ENCODE data around the gene PRR9. TPM values are rescaled to one million over a fixed set of nuclear protein-coding genes. Genes with fewer than 3 reads are reported as not detected.

The PRR9 gene
- total RNA-seq, 1 donor from 2014 or later = not detected

- no peak for DNase-seq (ENCODE audit: low read depth)
- H3K4me3 ChIP-seq (ENCODE audit: low read depth, low read length) = no peak overlapping the region
- no peak for TF ChIP-seq CTCF (conservative IDR thresholded peaks at IDR 0.05; ENCODE audit: low read depth, low read length)
Measured at GRCh38 chr1:153262070-153262366, 44.6 kb downstream of the PRR9 start.

- H3K4me3 ChIP-seq (ENCODE audit: low read depth, low read length) = no peak overlapping the region
- TF ChIP-seq CTCF (conservative IDR thresholded peaks at IDR 0.05; ENCODE audit: low read depth, low read length) = no peak
- no peak for DNase-seq (ENCODE audit: low read depth)
Measured at GRCh38 chr1:153262462-153263157, 45.2 kb downstream of the PRR9 start.

GRCh38 chr1:153265457-153265856 lies 48.1 kb downstream of the PRR9 start:
- DNase-seq (ENCODE audit: low read depth) = no peak
- no peak overlapping the region for H3K4me3 ChIP-seq (ENCODE audit: low read depth, low read length)
- no peak for TF ChIP-seq CTCF (conservative IDR thresholded peaks at IDR 0.05; ENCODE audit: low read depth, low read length)

Other genes starting within 250 kb of the PRR9 start
- gene SPRR4, start 246.9 kb upstream of the PRR9 start, total RNA-seq = not detected in 2 replicates
- gene SPRR1A, start 233.5 kb upstream of the PRR9 start, total RNA-seq = not detected in 2 replicates
- gene SPRR3, start 215.8 kb upstream of the PRR9 start, total RNA-seq = not detected in 2 replicates
- 0.75 TPM in 1 of 2 replicates, not detected in the other for gene SPRR1B, start 186.4 kb upstream of the PRR9 start, total RNA-seq
- not detected in 2 replicates for gene SPRR2D, start 176.5 kb upstream of the PRR9 start, total RNA-seq
- gene SPRR2A, start 160.1 kb upstream of the PRR9 start, total RNA-seq = 0.92 and 1.8 TPM in 2 replicates
- gene SPRR2B, start 146.0 kb upstream of the PRR9 start, total RNA-seq = not detected in 2 replicates
- gene SPRR2E, start 123.1 kb upstream of the PRR9 start, total RNA-seq = not detected in 2 replicates
- gene SPRR2F, start 104.1 kb upstream of the PRR9 start, total RNA-seq = not detected in 2 replicates
- not detected in 2 replicates for gene SPRR2G, start 66.7 kb upstream of the PRR9 start, total RNA-seq
- gene LELP1, start 14.2 kb upstream of the PRR9 start, total RNA-seq = not detected in 2 replicates
- not detected in 2 replicates for gene LORICRIN, start 42.1 kb downstream of the PRR9 start, total RNA-seq
- gene PGLYRP3, start 95.4 kb downstream of the PRR9 start, total RNA-seq = not detected in 2 replicates
- gene PGLYRP4, start 131.3 kb downstream of the PRR9 start, total RNA-seq = not detected in 2 replicates
- 18.9 and 88.6 TPM in 2 replicates for gene S100A9, start 140.3 kb downstream of the PRR9 start, total RNA-seq
- gene S100A12, start 158.0 kb downstream of the PRR9 start, total RNA-seq = not detected in 2 replicates
- gene S100A8, start 173.5 kb downstream of the PRR9 start, total RNA-seq = not detected in 2 replicates
- gene S100A7A, start 198.9 kb downstream of the PRR9 start, total RNA-seq = not detected in 2 replicates
- not detected in 2 replicates for gene S100A7, start 243.1 kb downstream of the PRR9 start, total RNA-seq

Data from epithelial cell of proximal tubule (primary cell).